ENCODE results near the gene FYCO1.
"Not testable (repeated sequence)": the region's sequence is repeated elsewhere in the genome, so short reads cannot be mapped to it uniquely, and the experiment has no call there.

FYCO1 gene

DNA sequence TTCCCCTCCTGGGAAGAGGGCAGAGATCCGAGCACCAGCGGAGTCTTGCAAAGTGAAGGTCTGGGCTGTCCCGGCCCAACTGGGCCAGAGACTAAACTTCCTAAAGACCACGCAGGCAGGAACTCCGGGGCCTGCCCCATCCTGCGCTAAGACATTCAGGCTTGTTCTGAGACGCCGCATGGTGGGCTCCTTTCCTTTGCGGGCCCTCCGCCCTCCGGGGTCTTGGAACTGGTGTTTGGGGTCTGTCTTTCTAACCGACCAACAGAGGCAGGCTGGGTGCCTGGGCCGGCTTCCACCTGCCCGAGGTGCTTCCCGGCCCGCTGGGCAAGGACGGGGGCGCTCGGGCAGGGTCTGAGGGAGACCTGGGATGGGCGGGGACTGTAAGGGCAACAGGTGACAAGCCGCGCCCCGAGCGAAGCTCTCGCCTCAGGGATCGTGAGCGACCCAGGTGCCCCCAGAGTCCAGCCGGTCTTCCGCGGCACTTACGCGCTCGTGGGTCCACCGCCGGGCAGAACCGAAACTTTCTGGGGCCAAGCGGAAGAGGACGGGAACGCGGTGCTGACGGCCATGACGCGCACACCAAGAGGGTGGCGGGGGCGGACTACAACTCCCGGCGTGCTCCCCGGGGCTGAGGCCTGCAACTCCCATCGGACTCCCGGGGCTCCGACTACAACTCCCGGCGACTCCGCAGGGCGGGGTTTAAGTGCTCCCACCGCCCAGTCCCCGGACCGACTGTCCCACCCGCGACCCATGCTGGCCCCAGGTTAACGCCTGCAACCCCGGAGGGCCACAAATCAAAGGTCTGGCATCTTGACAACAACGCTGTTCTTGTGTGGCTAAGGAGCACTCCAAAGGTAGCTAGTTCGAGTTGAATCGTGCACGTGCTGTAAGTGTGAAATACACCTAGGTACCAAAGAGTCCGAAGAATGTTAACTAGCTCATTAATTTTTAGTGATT is at the start of gene FYCO1:
TSS of gene FYCO1 (minus strand) at position 589 of the 957 bp plus-strand sequence. CDS start 10,914 bp downstream, outside the sequence.
- Mint-ChIP-seq H3K4me3 (peak within 1 kb of the TSS; percentile 80), H3K4me1 (peaks cover 39% of the 10 kb centered on the region), H3K9me3 (no peaks in the 10 kb centered on the region), H3K36me3 (ENCODE audit: insufficient read depth) (peaks cover 2% of the 10 kb centered on the region), H3K27ac (ENCODE audit: low read depth) (peak within 1 kb of the TSS; percentile 70), H3K27me3 (no peaks in the 10 kb centered on the region)
- DNase-seq (ENCODE audit: low spot score in 2 of 2) (peak; percentile 71 to 72), ATAC-seq (replicated peaks; ENCODE audit: extremely low read depth, poor library complexity, severe bottlenecking) (peak; percentile 75)

DNA sequence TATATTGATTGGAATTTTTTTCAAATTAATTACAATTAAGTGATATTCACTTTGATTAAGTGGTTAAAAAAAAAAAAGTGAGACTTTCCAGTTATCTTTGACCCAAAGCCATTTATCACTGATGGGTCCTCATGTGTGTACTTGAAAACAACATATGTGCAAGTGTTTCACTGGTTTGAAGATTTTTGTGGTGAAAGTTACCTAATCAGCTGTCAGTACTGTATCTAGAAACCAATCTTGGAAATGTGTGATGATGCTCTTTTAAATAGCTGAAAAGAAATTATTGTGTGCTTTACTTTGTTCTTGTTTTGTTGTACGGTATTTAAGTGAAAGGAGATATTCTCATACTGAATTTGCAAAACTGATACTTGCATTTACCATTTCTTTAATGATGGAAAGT is 43.3 kb upstream of the FYCO1 start:
- DNase-seq (ENCODE audit: low spot score in 2 of 2) (no peak), ATAC-seq (replicated peaks; ENCODE audit: extremely low read depth, poor library complexity, severe bottlenecking) (no peak)
- Mint-ChIP-seq H3K4me3 (no peak overlapping the region), H3K4me1 (no peaks in the 10 kb centered on the region), H3K27ac (ENCODE audit: low read depth) (no peak overlapping the region), H3K27me3 (no peaks in the 10 kb centered on the region), H3K9me3 (no peaks in the 10 kb centered on the region), H3K36me3 (ENCODE audit: insufficient read depth) (no peaks in the 10 kb centered on the region)

DNA sequence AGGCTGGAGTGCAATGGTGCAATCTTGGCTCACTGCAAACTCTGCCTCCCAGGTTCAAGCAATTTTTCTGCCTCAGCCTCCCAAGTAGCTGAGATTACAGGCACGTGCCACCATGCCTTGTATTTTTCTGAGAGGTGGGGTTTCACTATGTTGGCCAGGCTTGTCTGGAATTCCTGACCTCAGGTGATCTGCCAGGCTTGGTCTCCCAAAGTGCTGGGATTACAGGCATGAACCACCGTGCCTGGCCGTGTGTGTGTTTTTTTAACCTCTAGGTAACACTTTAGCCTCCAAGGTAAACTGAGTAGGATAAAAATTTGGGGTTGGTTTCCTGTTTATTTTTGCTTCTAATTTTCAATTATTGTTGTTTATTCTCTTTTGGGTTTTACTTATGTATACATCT is 42.4 kb upstream of the FYCO1 start:
- H3K27ac Mint-ChIP-seq (ENCODE audit: low read depth); H3K9me3 Mint-ChIP-seq; H3K4me1 Mint-ChIP-seq; H3K4me3 Mint-ChIP-seq; DNase-seq (ENCODE audit: low spot score in 2 of 2); H3K27me3 Mint-ChIP-seq; ATAC-seq (replicated peaks; ENCODE audit: extremely low read depth, poor library complexity, severe bottlenecking); H3K36me3 Mint-ChIP-seq (ENCODE audit: insufficient read depth): not testable (repeated sequence)

DNA sequence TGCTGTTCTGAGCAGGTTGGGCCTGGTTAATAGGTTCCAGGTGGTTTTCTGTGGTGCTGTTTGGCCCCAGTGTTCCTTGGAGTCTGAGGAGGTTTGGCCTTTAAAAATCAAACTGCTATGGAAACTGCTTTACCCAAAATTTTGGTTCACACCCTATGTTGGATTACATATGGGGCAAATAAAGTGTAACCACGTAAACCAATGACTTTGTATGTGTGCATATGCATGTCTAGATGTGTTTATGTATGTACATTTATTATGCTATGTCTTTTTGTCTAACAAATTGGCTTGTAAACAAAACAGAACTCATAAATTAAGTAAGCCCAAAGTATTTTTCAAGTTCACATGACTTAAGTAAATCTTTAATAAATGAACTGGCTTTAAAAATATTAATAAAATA is 40.6 kb upstream of the FYCO1 start:
- no peak for ATAC-seq (replicated peaks; ENCODE audit: extremely low read depth, poor library complexity, severe bottlenecking)
- Mint-ChIP-seq H3K4me3 (no peak overlapping the region), H3K27me3 (no peaks in the 10 kb centered on the region), H3K9me3 (no peaks in the 10 kb centered on the region), H3K36me3 (ENCODE audit: insufficient read depth) (no peaks in the 10 kb centered on the region), H3K27ac (ENCODE audit: low read depth) (no peak overlapping the region), H3K4me1 (no peaks in the 10 kb centered on the region)
- no peak for DNase-seq (ENCODE audit: low spot score in 2 of 2)

DNA sequence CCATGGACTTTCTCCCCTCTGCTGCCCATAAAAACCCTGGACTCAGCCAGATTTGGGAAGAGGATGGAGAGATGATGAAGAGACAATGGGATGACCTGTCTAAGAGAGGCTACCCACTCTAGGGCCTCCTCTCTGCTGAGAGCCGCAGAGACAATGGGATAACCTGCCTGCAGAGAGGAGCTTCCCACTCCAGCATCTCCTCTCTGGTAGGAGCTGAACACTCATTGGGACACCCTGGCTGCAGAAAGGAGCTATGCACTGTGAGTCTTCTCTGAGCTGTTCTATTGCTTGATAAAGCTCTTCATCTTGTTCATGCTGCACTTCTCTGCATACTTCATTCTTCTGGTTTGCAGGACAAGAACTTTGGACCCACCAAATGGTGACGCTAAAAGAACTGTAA is 36.1 kb upstream of the FYCO1 start:
- H3K36me3 Mint-ChIP-seq (ENCODE audit: insufficient read depth) = no peaks in the 10 kb centered on the region
- no peaks in the 10 kb centered on the region for H3K27me3 Mint-ChIP-seq
- DNase-seq (ENCODE audit: low spot score in 2 of 2) (no peak), ATAC-seq (replicated peaks; ENCODE audit: extremely low read depth, poor library complexity, severe bottlenecking) (no peak)
- no peak overlapping the region for H3K27ac Mint-ChIP-seq (ENCODE audit: low read depth)
- H3K4me1 Mint-ChIP-seq = no peaks in the 10 kb centered on the region
- no peaks in the 10 kb centered on the region for H3K9me3 Mint-ChIP-seq
- no peak overlapping the region for H3K4me3 Mint-ChIP-seq

DNA sequence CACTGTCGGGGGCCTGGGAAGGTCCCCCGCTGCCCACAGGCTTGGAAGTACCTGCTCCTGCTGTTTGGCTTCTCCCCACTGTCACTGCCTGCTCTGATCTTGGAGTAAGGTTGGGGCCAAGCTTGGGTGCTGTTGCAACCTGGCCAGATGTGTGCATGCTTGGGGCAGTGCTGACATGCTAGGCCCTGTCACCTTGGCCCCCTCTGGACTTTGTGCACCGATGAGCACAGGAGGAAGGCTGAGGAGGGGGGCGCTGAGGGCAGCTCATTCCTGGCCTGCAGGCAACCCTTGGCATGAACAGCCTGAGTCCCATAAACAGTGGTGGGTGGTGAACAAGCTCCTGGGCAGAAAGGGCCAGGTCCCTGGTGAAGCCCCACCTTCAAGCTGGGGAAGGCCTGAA is 35.6 kb upstream of the FYCO1 start:
- ATAC-seq (replicated peaks; ENCODE audit: extremely low read depth, poor library complexity, severe bottlenecking) (no peak), DNase-seq (ENCODE audit: low spot score in 2 of 2) (no peak)
- Mint-ChIP-seq H3K27me3 (no peaks in the 10 kb centered on the region), H3K9me3 (no peaks in the 10 kb centered on the region), H3K4me3 (no peak overlapping the region), H3K4me1 (no peaks in the 10 kb centered on the region), H3K36me3 (ENCODE audit: insufficient read depth) (no peaks in the 10 kb centered on the region), H3K27ac (ENCODE audit: low read depth) (no peak overlapping the region)

DNA sequence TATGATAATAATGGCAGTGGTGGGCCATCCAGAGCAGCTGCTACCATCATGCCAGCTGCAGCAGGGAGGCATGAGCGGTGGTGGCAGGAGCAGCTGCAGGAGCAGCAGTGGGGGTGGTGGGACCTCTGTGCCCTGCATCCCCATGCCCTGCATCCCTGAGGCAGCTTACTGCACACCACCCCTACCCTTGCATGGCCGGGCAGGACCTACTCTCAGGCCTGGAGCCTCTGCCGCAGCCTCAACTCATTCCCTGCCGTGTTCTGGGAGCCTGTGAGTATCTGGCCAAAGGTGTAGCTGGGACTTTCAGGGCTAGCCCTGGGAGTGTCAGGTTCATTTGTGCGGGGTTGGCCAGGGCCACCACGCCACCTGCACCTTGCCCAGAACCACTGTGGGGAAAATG is 35.0 kb upstream of the FYCO1 start:
- H3K36me3 Mint-ChIP-seq (ENCODE audit: insufficient read depth) = no peaks in the 10 kb centered on the region
- no peaks in the 10 kb centered on the region for H3K4me1 Mint-ChIP-seq
- DNase-seq (ENCODE audit: low spot score in 2 of 2) (no peak), ATAC-seq (replicated peaks; ENCODE audit: extremely low read depth, poor library complexity, severe bottlenecking) (no peak)
- H3K4me3 Mint-ChIP-seq = no peak overlapping the region
- H3K27ac Mint-ChIP-seq (ENCODE audit: low read depth) = no peak overlapping the region
- no peaks in the 10 kb centered on the region for H3K9me3 Mint-ChIP-seq
- H3K27me3 Mint-ChIP-seq = no peaks in the 10 kb centered on the region

DNA sequence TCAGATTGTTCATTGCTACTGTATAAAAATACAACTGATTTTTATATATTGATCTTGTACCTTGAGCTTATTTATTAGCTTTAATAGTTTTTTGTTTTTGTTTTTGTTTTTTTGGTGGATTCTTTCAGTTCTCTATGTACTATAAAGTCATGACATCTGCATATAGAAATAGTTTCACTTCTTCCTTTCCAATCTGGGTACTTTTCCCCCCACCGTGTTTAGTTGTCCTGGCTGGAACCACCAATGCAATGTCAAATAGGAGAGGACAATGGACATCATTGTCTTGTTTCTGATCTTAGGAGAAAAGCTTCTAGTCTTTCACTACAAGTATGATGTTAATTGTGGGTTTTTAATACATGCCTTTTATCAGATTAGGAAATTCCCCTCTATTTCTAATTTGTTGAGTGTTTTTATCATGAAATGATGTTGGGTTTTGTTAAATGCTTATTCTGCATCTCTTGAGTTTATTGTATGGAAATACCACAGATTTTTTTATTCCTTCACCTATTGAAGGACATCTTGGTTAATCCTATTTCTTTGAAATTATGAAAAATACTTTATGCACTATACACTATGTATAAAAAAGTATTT is 34.4 kb upstream of the FYCO1 start:
- Mint-ChIP-seq H3K27ac (ENCODE audit: low read depth) (no peak overlapping the region), H3K4me3 (no peak overlapping the region), H3K9me3 (no peaks in the 10 kb centered on the region), H3K36me3 (ENCODE audit: insufficient read depth) (no peaks in the 10 kb centered on the region), H3K27me3 (no peaks in the 10 kb centered on the region), H3K4me1 (no peaks in the 10 kb centered on the region)
- no peak for ATAC-seq (replicated peaks; ENCODE audit: extremely low read depth, poor library complexity, severe bottlenecking)
- no peak for DNase-seq (ENCODE audit: low spot score in 2 of 2)

DNA sequence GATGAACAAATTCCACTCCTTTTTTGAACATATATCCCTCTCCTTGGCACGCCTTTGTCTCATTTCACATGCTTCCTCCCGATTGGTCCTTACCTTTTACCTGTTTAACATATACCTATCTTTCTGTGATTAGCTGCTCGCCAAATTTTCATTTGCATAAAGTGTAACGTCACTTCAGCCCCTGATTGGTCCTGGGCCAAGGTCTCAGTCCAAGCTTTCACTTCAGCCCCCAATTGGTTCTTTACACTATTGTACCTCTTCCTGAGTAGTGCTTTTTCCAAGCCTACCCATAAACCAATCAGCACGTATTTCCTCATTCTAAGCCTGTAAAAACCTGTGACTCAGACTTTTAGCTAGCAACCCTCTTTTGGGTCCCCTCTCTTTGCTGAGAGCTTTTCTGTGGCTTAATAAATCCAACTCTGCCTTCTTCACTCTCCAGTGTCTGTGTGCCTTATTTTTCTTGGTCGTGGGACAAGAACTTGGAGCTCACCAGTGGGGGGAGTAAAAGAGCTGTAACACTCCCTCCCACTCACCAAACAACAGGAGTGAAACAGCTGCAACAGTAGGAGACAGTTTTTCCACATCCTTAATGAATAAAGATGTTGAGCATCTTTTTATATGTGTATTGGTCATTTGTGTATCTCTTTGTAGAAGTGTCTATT is 32.2 kb upstream of the FYCO1 start:
- H3K9me3 Mint-ChIP-seq = no peaks in the 10 kb centered on the region
- no peak for ATAC-seq (replicated peaks; ENCODE audit: extremely low read depth, poor library complexity, severe bottlenecking)
- DNase-seq (ENCODE audit: low spot score in 2 of 2) = no peak

DNA sequence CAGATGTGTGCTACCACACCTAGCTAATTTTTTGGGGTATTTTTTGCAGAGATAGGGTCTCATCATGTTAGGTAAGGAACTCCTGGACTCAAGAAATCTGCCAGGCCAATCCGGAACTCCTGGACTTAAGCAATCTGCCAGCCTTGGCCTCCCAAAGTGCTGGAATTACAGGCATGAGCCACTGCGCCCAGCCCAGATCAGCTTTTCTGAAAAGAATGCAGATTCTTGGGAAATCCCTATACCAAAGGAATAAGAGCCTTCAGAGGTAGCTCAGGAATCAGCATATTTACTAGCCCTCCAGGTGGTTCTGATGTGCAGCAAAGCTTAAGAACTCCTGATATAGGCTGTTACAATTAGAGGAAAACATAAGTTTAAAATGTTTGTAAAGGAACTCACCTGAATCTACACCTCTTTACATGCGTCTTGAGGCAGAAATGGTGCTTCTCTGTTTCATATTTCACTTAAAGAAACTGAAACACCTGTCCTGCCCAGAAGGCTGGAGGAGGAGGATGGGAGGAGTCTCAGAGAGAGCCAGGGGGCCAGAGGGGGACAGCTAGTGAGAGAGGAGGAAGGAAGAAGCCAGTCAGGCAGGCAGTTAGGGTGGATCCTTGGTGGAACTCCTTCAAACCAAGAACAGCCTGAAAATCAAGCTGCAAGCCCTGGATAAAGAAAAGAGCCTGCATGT is 31.5 kb upstream of the FYCO1 start, which contains the start of gene XCR1:
TSS of gene XCR1 (minus strand) at position 463 of the 685 bp plus-strand sequence. CDS start 5,536 bp downstream, outside the sequence.
- ATAC-seq (replicated peaks; ENCODE audit: extremely low read depth, poor library complexity, severe bottlenecking) (no peak), DNase-seq (ENCODE audit: low spot score in 2 of 2) (no peak)
- H3K9me3 Mint-ChIP-seq = no peaks in the 10 kb centered on the region
- peak within 1 kb of the TSS; percentile 56 for H3K27ac Mint-ChIP-seq (ENCODE audit: low read depth)
- no peak within 1 kb of the TSS for H3K4me3 Mint-ChIP-seq
- H3K4me1 Mint-ChIP-seq = no peaks in the 10 kb centered on the region
- H3K27me3 Mint-ChIP-seq = no peaks in the 10 kb centered on the region
- no peaks in the 10 kb centered on the region for H3K36me3 Mint-ChIP-seq (ENCODE audit: insufficient read depth)

More for the DNA sequence above, 32.2 kb upstream of the FYCO1 start:
- H3K27ac Mint-ChIP-seq (ENCODE audit: low read depth) = no peak overlapping the region
- no peaks in the 10 kb centered on the region for H3K36me3 Mint-ChIP-seq (ENCODE audit: insufficient read depth)
- no peaks in the 10 kb centered on the region for H3K27me3 Mint-ChIP-seq
- H3K4me1 Mint-ChIP-seq = no peaks in the 10 kb centered on the region
- no peak overlapping the region for H3K4me3 Mint-ChIP-seq

DNA sequence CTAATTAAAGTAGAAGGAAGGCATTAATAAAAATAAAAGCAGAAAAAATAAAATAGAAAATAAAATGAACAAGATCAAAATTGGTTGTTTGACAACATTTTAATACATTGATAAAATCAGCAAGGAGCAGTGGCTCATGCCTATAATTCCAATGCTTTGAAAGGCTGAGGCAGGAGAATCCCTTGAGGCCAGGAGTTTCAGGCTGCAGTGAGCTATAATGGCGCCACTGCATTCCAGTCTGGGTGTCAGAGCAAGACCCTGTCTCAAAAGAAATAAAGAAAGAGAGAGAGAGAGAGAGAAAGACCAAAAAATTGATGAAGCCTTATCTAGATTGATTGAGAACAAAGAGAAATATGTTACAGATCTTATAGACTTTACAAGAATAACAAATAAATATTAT is 29.5 kb upstream of the FYCO1 start:
- no peak overlapping the region for H3K27ac Mint-ChIP-seq (ENCODE audit: low read depth)
- no peak for ATAC-seq (replicated peaks; ENCODE audit: extremely low read depth, poor library complexity, severe bottlenecking)

DNA sequence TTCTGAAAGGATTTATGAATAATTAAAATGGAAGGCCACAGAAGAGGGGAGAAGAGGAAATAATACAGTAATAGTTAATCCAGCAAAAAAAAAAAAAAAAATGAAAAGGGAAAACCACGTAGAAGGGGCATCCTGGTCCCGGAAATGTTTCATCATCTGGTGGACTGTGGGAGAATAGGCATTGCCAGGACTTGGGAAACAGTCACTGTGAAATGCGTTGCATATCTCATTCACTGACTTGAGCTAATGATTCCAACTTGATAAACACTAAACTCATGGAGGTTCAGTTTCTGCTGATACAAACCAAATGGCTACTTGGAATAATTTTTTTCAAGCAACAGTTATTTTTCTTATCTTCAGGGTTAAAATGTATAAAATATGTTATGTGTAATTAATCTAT is 28.5 kb upstream of the FYCO1 start:
- Mint-ChIP-seq H3K27ac (ENCODE audit: low read depth) (no peak overlapping the region), H3K9me3 (no peaks in the 10 kb centered on the region), H3K4me1 (peaks cover 6% of the 10 kb centered on the region), H3K4me3 (no peak overlapping the region), H3K27me3 (no peaks in the 10 kb centered on the region), H3K36me3 (ENCODE audit: insufficient read depth) (no peaks in the 10 kb centered on the region)
- no peak for ATAC-seq (replicated peaks; ENCODE audit: extremely low read depth, poor library complexity, severe bottlenecking)
- no peak for DNase-seq (ENCODE audit: low spot score in 2 of 2)

More for the DNA sequence above, 29.5 kb upstream of the FYCO1 start:
- H3K36me3 Mint-ChIP-seq (ENCODE audit: insufficient read depth) = no peaks in the 10 kb centered on the region
- no peaks in the 10 kb centered on the region for H3K4me1 Mint-ChIP-seq
- DNase-seq (ENCODE audit: low spot score in 2 of 2) = no peak
- H3K9me3 Mint-ChIP-seq = no peaks in the 10 kb centered on the region
- H3K27me3 Mint-ChIP-seq = no peaks in the 10 kb centered on the region
- H3K4me3 Mint-ChIP-seq = no peak overlapping the region
